GM21390 (cell line): ENCODE data around the gene TLX2.
"Not testable (repeated sequence)": the region's sequence is repeated elsewhere in the genome, so short reads cannot be mapped to it uniquely, and the experiment has no call there.

Source experiments
- ATAC-seq: cut with Tn5 transposase; IDR thresholded peaks from one replicate; pipeline ENCODE4 v1.9.1; 2021; ENCODE audit not compliant: unreplicated experiment

Gene TLX2

DNA sequence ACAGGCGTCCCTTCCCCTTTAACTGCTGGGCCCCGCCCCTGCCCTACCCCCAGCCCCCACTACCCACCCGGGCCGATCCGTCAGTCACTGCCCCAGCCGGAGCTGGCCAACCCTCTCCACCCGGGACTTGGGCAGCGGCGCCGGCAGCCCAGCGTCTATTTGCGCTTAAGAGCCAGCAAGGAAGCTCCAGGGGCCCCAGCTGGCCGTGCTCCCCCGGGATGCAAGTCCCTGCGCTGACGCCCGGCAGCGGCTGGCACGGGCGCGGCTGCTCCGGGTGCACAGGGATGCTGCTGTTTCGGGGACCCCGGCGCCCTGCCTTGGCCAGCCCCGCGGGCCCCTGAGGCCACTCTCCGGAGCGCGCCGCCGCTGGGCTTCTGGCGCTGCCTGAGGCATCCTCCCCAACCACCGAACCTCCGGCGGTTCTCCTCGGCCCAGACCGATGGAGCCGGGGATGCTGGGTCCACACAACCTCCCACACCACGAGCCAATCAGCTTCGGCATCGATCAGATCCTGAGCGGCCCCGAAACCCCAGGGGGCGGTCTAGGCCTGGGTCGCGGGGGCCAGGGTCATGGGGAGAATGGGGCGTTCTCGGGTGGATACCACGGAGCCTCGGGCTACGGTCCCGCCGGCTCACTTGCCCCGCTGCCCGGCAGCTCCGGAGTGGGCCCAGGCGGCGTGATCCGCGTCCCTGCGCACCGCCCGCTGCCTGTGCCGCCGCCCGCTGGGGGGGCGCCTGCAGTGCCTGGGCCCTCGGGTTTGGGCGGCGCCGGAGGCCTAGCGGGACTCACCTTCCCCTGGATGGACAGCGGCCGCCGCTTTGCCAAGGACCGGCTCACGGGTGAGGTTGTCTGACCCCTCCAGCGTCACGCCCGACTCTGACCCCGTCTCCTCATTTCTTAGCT, at the start of gene TLX2:
Gene TLX2 (plus strand): TSS at position 83 of the 903 bp plus-strand sequence. CDS start 357 bp downstream, at position 440.
- ATAC-seq, result no peak

DNA sequence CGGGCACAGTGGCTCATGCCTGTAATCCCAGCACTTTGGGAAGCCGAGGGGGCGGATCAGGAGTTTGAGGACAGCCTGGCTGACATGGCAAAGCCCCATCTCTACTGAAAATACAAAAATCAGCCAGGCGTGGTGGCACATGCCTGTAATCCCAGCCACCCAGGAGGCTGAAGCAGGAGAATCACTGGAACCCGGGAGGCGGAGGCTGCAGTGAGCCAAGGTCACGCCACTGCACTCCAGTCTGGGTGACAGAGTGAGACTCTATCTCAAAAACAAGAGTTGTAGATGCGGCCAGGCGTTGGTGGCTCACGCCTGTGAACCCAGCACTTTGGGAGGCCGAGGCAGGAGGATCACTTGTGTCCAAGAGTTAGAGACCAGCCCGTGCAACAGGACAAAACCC, 43.5 kb upstream of the TLX2 start:
- ATAC-seq, result not testable (repeated sequence)

DNA sequence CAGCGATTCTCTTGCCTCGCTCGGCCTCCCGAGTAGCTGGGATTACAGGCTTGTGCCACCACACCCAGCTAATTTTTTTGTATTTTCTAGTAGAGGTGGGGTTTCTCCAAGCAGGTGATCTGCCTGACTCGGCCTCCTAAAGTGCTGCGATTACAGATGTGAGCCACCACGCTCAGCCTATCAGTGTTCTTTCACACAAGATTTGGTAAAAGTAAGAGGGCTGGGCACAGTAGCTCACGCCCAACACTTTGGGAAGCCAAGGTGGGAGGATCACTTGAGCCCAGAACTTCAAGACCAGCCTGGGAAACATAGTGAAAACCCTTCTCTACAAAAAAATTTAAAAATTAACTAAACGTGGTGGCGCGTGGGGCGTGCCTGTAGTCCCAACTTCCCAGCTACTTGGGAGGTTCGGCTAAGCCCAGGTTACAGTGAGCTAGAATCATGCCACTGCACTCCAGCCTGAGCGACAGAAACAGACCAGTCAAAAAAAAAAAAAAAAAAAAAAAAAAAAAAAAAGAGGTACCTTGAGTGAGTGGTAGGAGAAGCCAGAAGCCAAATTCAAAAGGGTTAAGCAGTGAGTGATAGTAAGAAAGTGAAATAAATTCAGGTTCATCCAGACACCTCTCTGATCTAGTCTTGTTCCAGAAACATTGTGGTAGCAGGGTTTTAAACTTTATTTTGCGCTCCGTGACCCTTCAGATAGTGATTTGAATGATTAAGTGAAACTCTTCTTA, 42.8 kb upstream of the TLX2 start:
- no peak for ATAC-seq

DNA sequence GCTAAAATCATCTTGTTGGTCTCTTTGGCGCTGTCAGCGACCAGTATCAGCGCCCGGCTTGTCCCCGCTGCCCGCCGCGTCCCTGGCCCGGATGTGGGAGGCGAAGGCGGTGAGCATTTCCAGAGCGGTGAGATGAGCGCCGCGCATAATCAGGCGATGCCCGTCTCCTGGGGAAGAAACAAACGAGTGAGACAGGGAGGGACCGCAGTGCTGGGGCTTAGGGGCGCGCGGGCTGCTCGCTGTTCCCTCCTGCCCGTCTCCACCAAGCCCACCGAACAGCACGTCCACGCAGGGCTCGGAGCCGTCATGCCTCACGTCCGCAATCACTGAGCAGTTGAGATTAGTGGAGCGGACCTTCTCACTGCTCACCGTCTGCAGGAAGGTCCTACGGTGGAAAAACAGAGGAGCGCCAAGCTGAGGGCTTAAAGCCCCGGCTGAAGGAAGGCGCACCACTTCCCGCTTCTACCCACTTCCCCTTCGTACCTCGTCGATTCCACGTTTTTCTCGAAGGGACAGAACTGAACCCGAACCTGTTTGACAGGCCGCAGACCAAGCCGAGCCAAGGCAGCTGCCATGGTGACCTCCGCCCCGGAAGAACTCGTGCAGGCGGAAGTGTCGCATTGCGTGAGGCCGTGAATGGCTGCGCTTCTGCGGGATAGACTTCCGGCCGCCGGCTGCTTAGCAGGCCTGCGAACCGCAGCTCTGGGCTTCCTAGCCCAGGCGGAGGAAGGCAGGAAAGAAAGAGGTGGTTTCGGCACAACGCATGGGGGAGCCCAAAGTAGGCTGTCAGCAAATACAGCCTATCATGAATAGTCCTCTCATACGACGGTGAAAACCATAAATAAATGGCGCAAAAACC, 41.9 kb upstream of the TLX2 start, which contains the start of gene MRPL53:
Gene MRPL53 (minus strand): TSS at position 595 of the 859 bp plus-strand sequence. CDS start 20 bp downstream, at position 575.
- ATAC-seq, result peak; percentile 91

DNA sequence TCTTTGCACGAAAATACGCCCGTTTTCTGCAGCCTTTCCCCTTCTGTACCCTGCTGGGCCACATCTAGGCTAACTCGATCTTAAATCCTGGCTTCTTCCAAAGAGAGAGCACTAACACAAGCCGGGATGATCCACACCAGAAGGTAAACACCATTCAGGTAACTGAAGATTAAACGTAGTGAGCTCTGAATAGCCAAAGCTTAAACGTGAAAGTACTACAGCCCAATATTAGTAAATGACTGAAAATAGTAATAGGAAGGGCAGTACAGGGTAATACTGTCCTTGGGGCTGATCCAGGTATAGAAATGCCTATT, 41.3 kb upstream of the TLX2 start:
- no peak for ATAC-seq

DNA sequence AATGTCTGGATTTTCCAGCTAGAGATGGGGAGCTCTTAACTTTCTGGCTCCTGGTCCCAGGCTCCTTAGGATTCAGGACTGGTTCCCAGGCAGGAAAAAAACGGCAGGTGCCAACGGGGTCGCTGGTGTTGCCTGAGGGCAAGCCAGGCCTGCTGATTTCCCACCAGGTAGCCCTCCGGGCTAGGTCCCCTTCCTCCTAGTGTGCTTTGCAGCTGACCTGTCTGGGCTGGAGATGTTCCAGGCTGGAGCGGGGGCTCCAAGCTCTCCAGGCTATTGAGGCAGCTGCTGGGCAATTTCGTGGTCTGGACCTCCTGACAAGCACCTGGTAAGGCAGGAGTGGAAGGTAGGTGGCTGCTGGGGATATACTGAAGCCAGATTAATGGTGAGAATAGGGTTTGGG, 39.8 kb upstream of the TLX2 start:
- ATAC-seq, result no peak

DNA sequence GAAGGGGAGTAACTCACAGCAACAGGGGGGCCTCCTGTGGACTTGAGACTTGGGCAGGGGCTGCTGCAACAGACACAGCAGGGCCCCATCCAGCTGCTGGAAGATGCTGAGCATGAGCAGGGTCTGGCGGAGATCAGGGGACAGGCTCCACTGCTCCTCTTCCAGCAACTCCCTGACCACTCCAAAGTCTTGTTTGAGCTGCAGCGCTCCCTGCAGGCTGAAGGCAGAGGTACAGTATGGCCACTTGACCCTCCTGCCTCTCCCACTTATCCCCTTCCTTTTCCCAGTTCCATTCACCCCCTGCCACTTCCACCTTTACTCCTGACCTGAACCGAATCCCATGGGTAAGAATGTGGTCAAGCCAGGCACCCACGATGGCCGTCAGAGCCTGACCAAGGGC, 39.4 kb upstream of the TLX2 start:
- ATAC-seq, result no peak

DNA sequence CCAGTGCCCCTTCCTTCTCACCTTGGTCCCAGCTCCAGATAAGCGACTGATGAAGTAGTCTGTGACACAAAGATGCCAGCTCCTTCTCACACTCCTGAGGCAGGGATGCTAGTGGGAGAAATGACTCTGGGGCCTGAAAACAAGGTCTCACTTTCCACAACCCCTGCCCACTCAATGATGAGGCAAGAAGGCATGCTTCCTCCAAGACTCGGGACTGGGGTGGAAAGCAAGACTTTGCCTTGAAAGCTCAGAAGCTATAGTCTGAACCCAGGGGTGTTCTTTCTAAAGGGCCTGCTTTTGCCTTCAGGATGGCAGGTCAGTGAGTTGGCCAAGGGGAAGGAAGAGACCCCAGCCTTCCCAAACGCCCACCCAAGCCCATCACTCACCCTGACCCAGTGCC, 32.8 kb upstream of the TLX2 start:
- ATAC-seq, result no peak

DNA sequence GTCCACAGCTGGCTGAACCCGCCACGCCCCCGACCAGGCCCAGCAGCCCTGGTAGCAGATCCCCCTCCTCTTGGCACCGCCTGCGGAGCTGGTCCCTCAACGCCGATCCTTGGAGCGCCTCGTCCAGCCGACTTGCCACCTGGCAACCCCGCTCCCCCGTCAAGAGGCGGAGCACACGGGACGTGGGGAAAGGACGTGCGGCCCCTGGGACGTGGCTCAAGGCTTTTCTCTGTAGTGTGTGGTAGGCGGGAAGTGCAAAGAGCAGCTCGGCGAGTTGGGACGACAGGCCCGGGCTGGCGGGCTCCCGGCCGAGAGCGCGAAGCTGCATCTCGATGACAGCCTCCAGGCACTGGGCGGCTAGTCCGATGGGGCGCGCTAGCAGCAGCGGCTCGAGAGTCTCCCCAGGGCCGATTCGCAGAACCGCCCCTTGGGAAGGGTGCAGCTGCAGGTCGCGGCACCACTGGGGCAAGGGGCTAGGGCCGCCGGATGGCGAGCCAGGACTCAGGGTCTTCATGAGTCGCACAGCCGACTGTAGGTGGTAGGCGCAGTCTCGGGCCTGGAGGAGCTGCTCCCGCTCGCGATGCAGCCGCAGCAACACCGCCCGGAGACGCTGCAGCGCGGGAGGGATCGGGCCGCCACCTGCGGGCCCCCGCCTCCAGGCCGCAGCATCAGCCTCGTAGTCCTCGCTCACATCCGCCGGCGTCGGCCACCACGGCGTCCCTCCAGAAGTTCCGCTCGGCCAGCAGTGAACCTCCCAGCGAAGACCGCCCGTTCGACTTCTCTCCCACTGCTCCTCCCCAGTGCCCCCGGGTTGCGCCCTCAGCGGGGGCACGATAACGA, 32.1 kb upstream of the TLX2 start:
- peak; percentile 39 for ATAC-seq

DNA sequence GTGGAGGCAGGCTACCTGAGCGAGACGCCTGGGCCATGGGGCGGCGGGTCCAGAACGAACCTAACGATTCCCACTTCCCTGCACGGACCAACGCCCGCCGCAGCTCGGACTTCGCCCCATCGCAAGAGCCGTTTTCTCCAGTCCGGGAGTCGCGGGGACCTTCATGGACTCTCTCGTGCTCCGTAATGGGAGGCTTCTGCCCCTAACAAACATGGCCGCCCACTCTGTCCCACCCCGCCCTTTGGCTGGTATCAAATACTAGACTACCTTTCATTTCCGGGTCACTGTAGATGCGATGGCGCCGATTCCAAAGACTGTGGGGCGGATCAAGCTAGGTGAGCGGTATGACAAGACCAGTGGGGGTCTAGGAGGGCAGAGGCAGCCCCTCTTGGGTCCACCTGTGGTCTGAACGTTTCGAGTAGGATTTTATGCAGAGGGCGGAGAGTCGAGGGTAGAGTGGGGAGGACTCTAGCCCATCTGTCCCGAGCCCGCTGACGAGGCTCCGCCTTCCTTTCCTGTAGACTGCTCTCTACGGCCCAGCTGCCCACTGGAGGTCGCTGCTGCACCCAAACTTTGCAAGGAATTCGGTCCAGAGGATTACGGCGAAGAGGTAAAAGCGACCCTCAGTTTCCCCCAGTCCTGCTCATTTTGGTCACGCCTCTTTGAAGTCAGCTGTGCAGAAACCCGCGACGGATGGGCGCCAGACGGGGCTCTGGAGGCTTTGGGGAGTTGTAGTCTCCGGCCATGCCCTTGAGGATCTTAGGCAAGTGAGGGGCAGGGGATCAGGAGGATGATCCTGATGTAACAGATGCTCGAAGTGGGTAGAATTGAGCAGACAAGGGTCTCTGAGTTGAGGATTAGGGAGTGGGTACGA, 31.2 kb upstream of the TLX2 start, which contains the start of the genes CCDC142 and TTC31:
Gene CCDC142 (minus strand): TSS at position 198 of the 874 bp plus-strand sequence. CDS start 161 bp downstream, at position 37.
Gene TTC31 (plus strand): TSS at position 281 of the 874 bp plus-strand sequence. CDS start 15 bp downstream, at position 296.
- peak; percentile 88 for ATAC-seq

DNA sequence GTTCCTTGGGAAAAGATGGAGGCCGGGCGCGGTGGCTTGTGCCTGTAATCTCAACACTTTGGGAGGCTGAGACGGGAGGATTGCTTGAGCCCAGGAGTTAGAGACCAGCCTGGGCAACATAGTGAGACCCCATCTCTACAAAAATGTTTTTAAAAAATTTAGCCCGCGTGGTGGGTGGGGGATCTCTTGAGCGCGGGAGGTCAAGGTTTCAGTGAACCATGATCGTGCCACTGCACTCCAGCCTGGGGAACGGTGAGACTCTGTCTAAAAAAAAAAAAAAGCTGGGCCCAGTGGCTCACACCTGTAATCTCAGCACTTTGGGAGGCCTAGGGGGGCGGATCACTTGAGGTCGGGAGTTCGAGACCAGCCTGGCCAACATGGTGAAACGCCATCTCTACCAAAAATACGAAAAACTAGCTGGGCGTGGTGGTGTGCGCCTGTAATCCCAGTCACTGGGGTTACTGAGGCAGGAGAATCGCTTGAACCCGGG, 30.5 kb upstream of the TLX2 start:
- not testable (repeated sequence) for ATAC-seq

DNA sequence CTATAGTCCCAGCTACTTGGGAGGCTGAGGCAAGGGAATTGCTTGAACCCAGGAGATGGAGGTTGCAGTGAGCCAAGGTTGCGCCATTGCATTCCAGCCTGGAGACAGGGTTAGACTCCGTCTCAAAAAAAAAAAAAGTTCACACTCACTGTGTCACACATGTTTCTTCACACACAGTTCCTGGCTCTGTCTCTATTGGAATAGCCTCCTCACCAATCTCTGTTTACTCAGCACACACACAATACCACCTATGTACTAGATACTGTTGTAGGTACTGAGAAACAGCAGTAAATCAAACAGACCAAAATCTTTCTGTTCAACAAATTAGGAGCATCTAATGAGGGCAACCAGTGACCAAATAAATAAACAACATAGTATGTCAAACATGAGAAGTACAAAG, 28.1 kb upstream of the TLX2 start:
- ATAC-seq, result no peak

DNA sequence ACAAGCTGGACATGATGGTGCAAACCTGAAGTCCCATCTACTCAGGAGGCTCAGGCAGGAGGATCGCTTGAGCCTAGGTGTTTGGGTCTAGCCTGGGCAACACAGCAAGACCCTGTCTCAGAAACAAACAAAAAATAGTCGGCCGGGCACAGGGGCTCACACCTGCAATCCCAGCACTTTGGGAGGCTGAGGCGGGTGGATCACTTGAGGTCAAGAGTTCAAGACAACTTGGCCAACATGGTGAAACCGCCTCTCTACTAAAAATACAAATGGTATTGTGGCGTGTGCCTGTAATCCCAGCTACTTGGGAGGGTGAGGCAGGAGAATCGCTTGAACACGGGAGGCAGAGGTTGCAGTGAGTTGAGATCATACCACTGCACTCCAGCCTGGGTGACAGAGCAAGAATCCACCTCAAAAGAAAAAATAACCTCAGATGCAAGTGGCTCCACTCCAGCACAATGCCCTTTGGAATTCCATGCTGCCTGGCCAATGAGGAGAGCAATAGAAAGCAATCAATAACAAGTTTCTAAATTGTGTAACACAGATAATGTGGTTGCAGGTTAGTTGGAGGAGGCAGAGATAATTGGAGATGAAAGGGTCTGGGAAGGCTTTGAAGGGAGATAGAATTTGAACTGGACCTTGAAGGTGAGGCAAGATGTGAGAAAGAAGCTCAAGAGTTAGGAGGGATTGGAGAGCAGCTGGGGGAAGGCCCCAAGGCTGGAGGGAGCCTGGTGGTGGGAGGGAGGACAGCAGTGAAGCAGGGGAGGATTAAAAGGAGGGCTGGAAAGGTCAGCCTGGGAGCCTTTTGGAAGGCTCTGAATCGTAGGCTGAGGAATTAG, 25.4 kb upstream of the TLX2 start:
- no peak for ATAC-seq

DNA sequence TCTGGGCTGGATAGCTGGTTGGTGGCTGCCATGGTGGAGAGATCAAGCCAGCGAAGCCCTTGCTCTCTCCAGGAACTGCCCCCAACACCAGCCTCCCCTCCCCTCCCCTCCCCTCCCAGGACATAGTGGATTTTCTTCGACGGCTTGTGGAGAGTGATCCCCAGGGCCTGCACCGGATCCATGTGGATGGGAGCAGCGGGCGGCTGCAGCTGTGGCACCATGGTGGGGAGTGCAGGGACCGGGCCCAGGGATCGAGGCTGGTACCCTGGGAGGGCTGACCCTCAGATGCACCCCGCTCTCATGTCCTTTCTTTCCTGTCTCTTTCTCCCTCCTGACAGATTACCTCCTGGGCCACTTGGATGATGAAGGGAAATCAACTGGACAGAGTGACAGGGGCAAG, 24.3 kb upstream of the TLX2 start:
- ATAC-seq, result no peak

DNA sequence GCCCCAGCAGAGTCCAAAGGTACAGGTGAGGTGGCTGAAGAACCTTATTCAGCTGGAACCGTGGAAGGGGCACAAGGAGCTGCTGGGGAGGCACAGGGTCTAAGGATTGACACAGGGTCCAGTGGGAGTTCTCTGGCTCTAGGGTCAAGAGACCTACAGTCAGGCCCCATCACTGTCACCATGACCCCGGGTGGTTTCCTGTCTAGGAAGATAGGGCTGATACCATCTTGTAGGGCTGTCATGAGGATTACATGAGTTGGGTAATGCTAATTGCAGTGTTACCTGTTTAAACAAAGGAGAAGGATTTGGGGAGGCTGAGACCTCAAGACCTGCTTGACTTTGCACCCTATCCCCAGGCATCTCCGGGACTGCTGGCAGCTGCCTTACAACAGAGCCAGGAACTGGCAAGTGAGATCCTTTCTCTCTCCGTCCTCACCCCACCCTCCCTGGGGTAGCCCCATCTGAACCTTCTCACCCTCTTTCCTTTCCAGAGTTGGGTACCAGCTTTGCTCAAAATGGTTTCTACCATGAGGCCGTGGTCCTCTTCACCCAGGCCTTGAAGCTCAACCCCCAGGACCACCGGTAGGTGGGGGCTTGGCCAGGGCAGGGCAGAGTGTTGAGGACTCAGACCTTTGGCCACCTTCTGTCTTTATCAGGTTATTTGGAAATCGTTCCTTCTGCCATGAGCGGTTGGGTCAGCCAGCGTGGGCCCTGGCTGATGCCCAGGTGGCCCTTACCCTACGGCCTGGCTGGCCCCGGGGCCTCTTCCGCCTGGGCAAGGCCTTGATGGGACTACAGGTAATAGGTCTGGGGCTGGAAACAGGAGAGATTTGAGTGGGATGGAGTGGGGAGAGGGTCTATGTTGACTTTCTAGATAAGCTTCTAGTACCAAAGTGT, 22.4 kb upstream of the TLX2 start:
- ATAC-seq, result no peak

DNA sequence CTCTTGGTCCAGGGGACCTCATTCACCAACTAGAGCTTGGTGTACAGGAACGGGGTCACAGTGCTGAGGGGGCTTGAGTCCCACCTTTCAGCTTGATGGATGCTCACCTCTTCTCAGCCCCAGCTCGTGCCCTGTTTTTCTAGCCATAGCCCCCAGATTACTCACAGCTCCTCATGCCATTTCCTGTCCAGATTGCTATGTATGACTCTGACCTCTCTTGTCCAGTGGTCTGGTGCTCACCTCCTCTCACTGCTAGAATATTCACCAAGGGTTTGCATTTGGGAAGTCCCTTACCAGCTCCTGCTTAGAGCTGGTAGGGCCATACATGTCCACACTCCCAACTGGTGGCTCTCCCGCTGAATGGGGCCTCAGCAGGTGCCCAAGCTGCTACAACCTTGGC, 20.7 kb upstream of the TLX2 start:
- ATAC-seq, result no peak

DNA sequence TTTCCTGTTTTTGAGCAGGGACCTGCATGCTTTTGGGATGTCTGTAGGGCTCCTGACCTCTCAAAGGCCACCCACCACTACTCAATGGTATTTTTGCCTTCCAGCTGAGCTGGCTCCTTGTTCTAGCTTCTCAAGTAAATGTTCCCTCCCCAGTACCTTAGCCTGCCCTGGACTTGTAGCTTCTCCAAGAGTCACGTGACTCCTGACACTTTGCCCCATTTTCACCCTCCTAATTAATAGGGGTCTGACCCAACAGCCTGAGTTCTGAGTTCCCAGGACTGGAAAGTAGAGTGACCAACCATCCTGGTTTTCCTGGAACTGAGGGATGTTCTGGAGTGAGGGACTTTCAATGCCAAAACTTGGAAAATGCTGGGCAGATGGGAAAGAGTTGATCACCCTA, 18.8 kb upstream of the TLX2 start:
- ATAC-seq, result no peak
